H1 (cell line): Measurements from ENCODE around the gene C14orf132. TPM values are rescaled to one million over a fixed set of nuclear protein-coding genes. Genes with fewer than 3 reads are reported as not detected.

Experiments used
- CTCF ChIA-PET: fragments of 300-600 bp; sonication (Branson Sonifier 250); formaldehyde crosslinking; loops from one replicate; lab custom pipeline; 2021; ENCODE audit not compliant: partially characterized antibody; lab: Charles Lee
- POLR2A ChIA-PET: fragments of 300-600 bp; sonication (Branson Sonifier 250); formaldehyde crosslinking; loops from one replicate; lab custom pipeline; 2021; ENCODE audit warnings: inconsistent platforms; ENCODE audit not compliant: partially characterized antibody; lab: Charles Lee
- DNase-seq, 2 experiments: peaks; one replicate each; pipeline versions ENCODE4 v3.0.0 to v3.0.0-alpha.2; 2010 to 2022; ENCODE audit warnings: low spot score in 2 of 2, low read depth in 1 of 2, mixed read lengths in 1 of 2
- FAIRE-seq: peaks from 2 replicates; lab custom pipeline; 2011; peaks lifted over from hg19 to GRCh38; lab: Jason Lieb, UNC
- H2AFZ ChIP-seq: 2 replicates; pipeline ENCODE4 v1.8.1; 2012; ENCODE audit warnings: low read length, inconsistent platforms
- H2AK5ac ChIP-seq: 2 replicates; pipeline ENCODE4 v1.6.1; 2013; ENCODE audit warnings: low read depth, low read length
- H2BK120ac ChIP-seq: replicated peaks from 2 replicates; pipeline ENCODE3; 2013; ENCODE audit warnings: low read depth, low read length, inconsistent platforms
- H2BK12ac ChIP-seq: 2 replicates; pipeline ENCODE4 v1.6.1; 2013; ENCODE audit warnings: low read depth, low read length
- H2BK15ac ChIP-seq: 2 replicates; pipeline ENCODE4 v1.6.1; 2013; ENCODE audit warnings: low read length
- H2BK20ac ChIP-seq: 2 replicates; pipeline ENCODE4 v1.6.1; 2013; ENCODE audit warnings: low read length
- H2BK5ac ChIP-seq: 2 replicates; pipeline ENCODE4 v1.6.1; 2013; ENCODE audit warnings: low read depth, low read length
- H3K14ac ChIP-seq: 2 replicates; pipeline ENCODE4 v1.6.1; 2013; ENCODE audit warnings: inconsistent platforms; ENCODE audit not compliant: insufficient read length
- H3K18ac ChIP-seq: 2 replicates; pipeline ENCODE4 v1.6.1; 2013; ENCODE audit warnings: low read length; ENCODE audit errors: extremely low read depth
- H3K23ac ChIP-seq: 2 replicates; pipeline ENCODE4 v1.6.1; 2013; ENCODE audit warnings: inconsistent platforms; ENCODE audit not compliant: insufficient read length
- H3K23me2 ChIP-seq: 2 replicates; pipeline ENCODE4 v1.6.1; 2013; ENCODE audit warnings: low read depth, low read length
- H3K27ac ChIP-seq: 2 replicates; pipeline ENCODE4 v1.6.1; 2011; ENCODE audit warnings: low read depth, low read length, inconsistent platforms
- H3K27me3 ChIP-seq, 4 experiments: replicated peaks in 1 of 4; 1 replicate in 1 of 4; 2 replicates in 3 of 4; pipeline versions ENCODE4 v1.6.1 to v1.8.1; 2011 to 2013; ENCODE audit warnings: low read length in 3 of 4, mild to moderate bottlenecking in 3 of 4, inconsistent platforms in 2 of 4, mixed read lengths in 2 of 4, moderate library complexity in 1 of 4; ENCODE audit not compliant: control insufficient read depth in 3 of 4, insufficient read depth in 3 of 4; ENCODE audit errors: extremely low read depth in 1 of 4
- H3K36me3 ChIP-seq, 4 experiments: 2 replicates each; pipeline versions ENCODE4 v1.6.1 to v1.8.1; 2011 to 2013; ENCODE audit warnings: mild to moderate bottlenecking in 4 of 4, low read length in 3 of 4, moderate library complexity in 2 of 4, control low read depth in 1 of 4, inconsistent platforms in 1 of 4; ENCODE audit not compliant: insufficient read depth in 4 of 4, control insufficient read depth in 2 of 4
- H3K4ac ChIP-seq: replicated peaks from 2 replicates; pipeline ENCODE3; 2013; ENCODE audit warnings: low read length, low read depth, mixed read lengths, inconsistent platforms; ENCODE audit not compliant: insufficient read length
- H3K4me1 ChIP-seq, 4 experiments: replicated peaks in 1 of 4; 1 replicate in 1 of 4; 2 replicates in 3 of 4; pipeline versions ENCODE4 v1.6.1 to v1.8.1; 2011 to 2013; ENCODE audit warnings: low read length in 3 of 4, inconsistent platforms in 2 of 4, mixed read lengths in 1 of 4; ENCODE audit not compliant: insufficient read depth in 4 of 4, control insufficient read depth in 3 of 4
- H3K4me2 ChIP-seq, 2 experiments: 2 replicates each; pipeline versions ENCODE4 v1.6.1 to v1.8.1; 2011 to 2013; ENCODE audit warnings: low read depth in 2 of 2, low read length in 2 of 2, control low read depth in 1 of 2, inconsistent platforms in 1 of 2, mild to moderate bottlenecking in 1 of 2; ENCODE audit not compliant: insufficient read depth in 1 of 2
- H3K4me3 ChIP-seq, 4 experiments: fragments of 200-600, 300-600 bp in 1 of 4; sonication (generic), shearing (Covaris generic), sonication (Bioruptor Twin) in 1 of 4; 2 replicates each; pipeline versions ENCODE4 v1.5.1 to v1.8.1; 2011 to 2016; ENCODE audit warnings: low read length in 4 of 4, low read depth in 3 of 4, control low read depth in 2 of 4, inconsistent platforms in 2 of 4, mild to moderate bottlenecking in 2 of 4, mixed read lengths in 1 of 4, moderate library complexity in 1 of 4; ENCODE audit not compliant: insufficient read depth in 2 of 4; ENCODE audit errors: extremely low read depth in 1 of 4
- H3K56ac ChIP-seq: replicated peaks from 2 replicates; pipeline ENCODE3; 2013; ENCODE audit warnings: low read depth, mild to moderate bottlenecking, mixed read lengths, low read length, inconsistent platforms; ENCODE audit not compliant: insufficient read length
- H3K79me1 ChIP-seq: 2 replicates; pipeline ENCODE4 v1.6.1; 2013; ENCODE audit warnings: low read depth, low read length, control low read depth
- H3K79me2 ChIP-seq, 2 experiments: 2 replicates each; pipeline versions ENCODE4 v1.6.1 to v1.8.1; 2012 to 2013; ENCODE audit warnings: low read length in 2 of 2, mild to moderate bottlenecking in 2 of 2, inconsistent platforms in 1 of 2; ENCODE audit not compliant: insufficient read depth in 2 of 2, control insufficient read depth in 1 of 2
- H3K9ac ChIP-seq, 4 experiments: replicated peaks in 1 of 4; 1 replicate in 1 of 4; 2 replicates in 3 of 4; pipeline versions ENCODE4 v1.6.1 to v1.8.1; 2011 to 2013; ENCODE audit warnings: low read depth in 3 of 4, low read length in 3 of 4, control low read depth in 2 of 4, mild to moderate bottlenecking in 2 of 4, moderate library complexity in 2 of 4, inconsistent platforms in 1 of 4; ENCODE audit errors: extremely low read depth in 1 of 4
- H3K9me3 ChIP-seq, 2 experiments: 2 replicates each; pipeline versions ENCODE4 v1.6.1 to v1.8.1; 2012 to 2013; ENCODE audit warnings: mild to moderate bottlenecking in 2 of 2, moderate library complexity in 2 of 2, control low read depth in 1 of 2, inconsistent platforms in 1 of 2, low read depth in 1 of 2, low read length in 1 of 2, mixed read lengths in 1 of 2; ENCODE audit not compliant: insufficient read depth in 2 of 2
- H4K20me1 ChIP-seq, 2 experiments: replicated peaks in 1 of 2; 2 replicates each; pipeline versions ENCODE3 to v1.8.1; 2011 to 2013; ENCODE audit warnings: inconsistent platforms in 2 of 2, low read length in 2 of 2, mild to moderate bottlenecking in 1 of 2; ENCODE audit not compliant: insufficient read depth in 2 of 2, control insufficient read depth in 1 of 2
- H4K5ac ChIP-seq: 2 replicates; pipeline ENCODE4 v1.6.1; 2013; ENCODE audit warnings: low read length, low read depth, mixed read lengths, inconsistent platforms; ENCODE audit not compliant: insufficient read length
- H4K8ac ChIP-seq: 2 replicates; pipeline ENCODE4 v1.8.0; 2013; ENCODE audit warnings: mild to moderate bottlenecking, moderate library complexity, low read length, inconsistent platforms; ENCODE audit not compliant: insufficient read depth; ENCODE audit errors: extremely low read depth
- H4K91ac ChIP-seq: replicated peaks from 2 replicates; pipeline ENCODE3; 2013; ENCODE audit warnings: low read length, mixed read lengths, inconsistent platforms; ENCODE audit not compliant: insufficient read length
- ATF3 ChIP-seq: IDR thresholded peaks from 2 replicates; pipeline ENCODE4 v1.6.1; 2011; ENCODE audit warnings: low read depth, mild to moderate bottlenecking, low read length; ENCODE audit not compliant: insufficient read depth
- CTCF ChIP-seq, 3 experiments: IDR thresholded peaks; 1 replicate in 2 of 3; 2 replicates in 1 of 3; pipeline versions ENCODE4 v1.5.1 to v1.6.1; 2011; ENCODE audit warnings: low read length in 3 of 3, mild to moderate bottlenecking in 3 of 3, inconsistent platforms in 2 of 3, low read depth in 1 of 3, moderate library complexity in 1 of 3; ENCODE audit not compliant: insufficient read depth in 1 of 3; ENCODE audit errors: control extremely low read depth in 1 of 3
- E2F6 ChIP-seq: IDR thresholded peaks from 2 replicates; pipeline ENCODE4 v1.6.1; 2012; ENCODE audit warnings: inconsistent platforms
- EZH2 ChIP-seq: fragments of 200-600 bp; sonication (generic); IDR thresholded peaks from 2 replicates; pipeline ENCODE4 v1.7.1; 2012; ENCODE audit warnings: low read depth, mild to moderate bottlenecking, moderate library complexity, low read length, inconsistent platforms; ENCODE audit not compliant: severe bottlenecking
- GTF2F1 ChIP-seq: IDR thresholded peaks from 2 replicates; pipeline ENCODE4 v1.6.1; 2012; ENCODE audit warnings: low read depth, low read length, improper control_type of control experiment, borderline replicate concordance
- POU5F1 ChIP-seq: IDR thresholded peaks from 2 replicates; pipeline ENCODE4 v1.6.1; 2011; ENCODE audit warnings: low read depth, mild to moderate bottlenecking, low read length, moderate library complexity
- WGBS, 2 experiments: shearing (Covaris generic) in 1 of 2; methylation state at CpG; one replicate each; pipeline versions ENCODE4 v1.1.6 to v1.1.7; 2013 to 2015; ENCODE audit warnings: low lambda C conversion rate in 2 of 2, mixed read lengths in 2 of 2, inconsistent platforms in 1 of 2, low coverage in 1 of 2, missing lambda C conversion rate in 1 of 2; ENCODE audit not compliant: insufficient replicate concordance in 2 of 2, insufficient coverage in 1 of 2, insufficient read length in 1 of 2; ENCODE audit errors: extremely low coverage in 1 of 2, missing lambda C conversion rate in 1 of 2; 5-methylcytosine and 5-hydroxymethylcytosine counted together
- polyA plus RNA-seq, 7 experiments: library from polyadenylated mRNA; depleted of rRNA in 3 of 7; stranded (reverse) in 5 of 7; unstranded in 2 of 7; fragments of >200 nt in 5 of 7; fragments of 200-250 nt in 2 of 7; gene quantifications; 1 replicate in 5 of 7; 2 replicates in 1 of 7; 4 replicates in 1 of 7; pipeline versions ENCODE4 v1.2.1 to v1.2.3, GENCODE V29; 2011 to 2013; ENCODE audit warnings: missing spikeins in 2 of 7, mixed read lengths in 2 of 7
- total RNA-seq: library from RNA; stranded (reverse); fragmentation: NEBNext Ultra II Directional; extraction: Animal tissue kit (Norgen Biotek cat#: 25700); gene quantifications from 2 replicates; pipeline ENCODE4 v1.2.1, GENCODE V29; 2021

The C14orf132 gene
- total and polyA plus RNA-seq, 2 of the 8 experiments (the other 6 are each of a cell fraction or from before 2014, with no cell fraction given): 11.7 to 32.5 TPM

GRCh38 chr14:96100161-96101064 is 61.3 kb downstream of the C14orf132 start:
- no peaks in the 10 kb centered on the region for H3K27me3 ChIP-seq
- no peak overlapping the region for H3K4ac ChIP-seq
- no peak overlapping the region for H3K14ac ChIP-seq
- H3K79me2 ChIP-seq: no peaks in the 10 kb centered on the region
- no peak overlapping the region for H3K4me2 ChIP-seq
- H2AFZ ChIP-seq: no peak overlapping the region
- no peak overlapping the region for H4K8ac ChIP-seq
- H3K23ac ChIP-seq: no peak overlapping the region
- no peak overlapping the region for H2BK120ac ChIP-seq
- ChIA-PET CTCF (interaction anchor here (0.6 to 13.0 kb wide), 88 partner anchors 9 to 1692 kb away, joined by 3 to 268 read pairs (median 4); partner anchors contain the start of genes BDKRB1 and C14orf132), POLR2A (interaction anchor here (0.8 kb wide), 1 partner anchor 13 kb away, joined by 3 read pairs; no protein-coding TSS in a partner anchor)
- no peak overlapping the region; the same call in 1 of the 2 replicates for H3K18ac ChIP-seq
- no peak overlapping the region for H3K4me3 ChIP-seq
- WGBS, 2 experiments: 51% methylated on average over 21 of the region's 22 CpGs; no CpG with 5 or more reads in 1 of the 2 experiments
- H3K9ac ChIP-seq: no peak overlapping the region
- no peaks in the 10 kb centered on the region for H3K9me3 ChIP-seq
- no peak overlapping the region for H4K91ac ChIP-seq
- H2BK5ac ChIP-seq: no peak overlapping the region
- FAIRE-seq: peak; percentile 65
- no peak overlapping the region for H2AK5ac ChIP-seq
- peak; percentile 66 to 96 for DNase-seq
- peak overlapping the region; percentile 72; the same call in 1 of the 2 replicates for H2BK20ac ChIP-seq
- no peak overlapping the region for H3K56ac ChIP-seq
- peaks cover 1 to 9% (median 5%) of the 10 kb centered on the region in 4 experiments for H3K4me1 ChIP-seq
- H3K36me3 ChIP-seq: no peaks in the 10 kb centered on the region
- H2BK12ac ChIP-seq: peak overlapping the region; percentile 65; the same call in 1 of the 2 replicates
- peak overlapping the region; percentile 61; the same call in 1 of the 2 replicates for H2BK15ac ChIP-seq
- H3K79me1 ChIP-seq: no peaks in the 10 kb centered on the region
- H3K27ac ChIP-seq: no peak overlapping the region
- H4K5ac ChIP-seq: no peak overlapping the region
- H3K23me2 ChIP-seq: no peaks in the 10 kb centered on the region; the same call in 1 of the 2 replicates
- H4K20me1 ChIP-seq: peaks cover 0 to 1% of the 10 kb centered on the region in 2 experiments
- TF ChIP-seq CTCF (IDR thresholded peaks at IDR 0.05; ENCODE audit: control extremely low read depth in 1 of 3, insufficient read depth in 1 of 3, low read depth in 1 of 3, low read length in 3 of 3) (peak; percentile 86 to 100 (median 93)), E2F6 (peak; percentile 50; the same call in 1 of the 2 replicates), ATF3 (peak; percentile 61; the same call in 1 of the 2 replicates), GTF2F1 (0 out of 2 replicates have a peak, but pooled peaks have one; percentile 66), POU5F1 (0 out of 2 replicates have a peak, but pooled peaks have one; percentile 20), EZH2 (no peak)
